ENCODE results near the gene TP73.

Gene TP73

DNA sequence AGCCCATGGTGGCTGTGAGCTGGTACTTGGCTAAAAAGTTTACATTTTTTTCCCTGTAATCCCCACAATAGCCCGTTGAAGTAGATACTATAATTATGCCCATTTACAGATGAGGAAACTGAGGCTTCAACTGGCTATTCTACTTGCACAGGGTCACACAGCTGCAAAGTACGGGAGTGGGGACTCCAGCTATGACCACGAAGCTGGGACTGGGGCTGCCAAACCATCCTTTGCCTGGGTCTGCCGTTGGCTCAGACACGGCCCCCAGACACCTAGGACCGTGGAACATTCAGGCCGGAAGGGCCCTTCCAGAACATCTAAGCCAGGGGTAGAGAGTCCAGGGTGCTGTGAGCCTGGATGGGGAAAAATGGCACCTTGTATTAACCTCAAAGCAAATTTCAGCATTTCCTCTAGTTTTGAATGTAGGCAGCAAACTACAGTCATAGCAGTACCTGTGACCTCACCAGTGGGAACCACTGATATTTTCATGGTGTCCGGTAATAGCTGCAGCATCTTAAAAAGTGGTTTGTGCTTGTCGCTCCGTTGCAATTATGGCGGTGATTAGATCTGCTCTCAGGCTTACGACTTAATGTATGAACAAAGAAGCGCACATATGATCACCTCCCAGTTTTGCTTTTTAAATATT, 4.3 kb downstream of the TP73 start:
- DNase-seq, result no peak

DNA sequence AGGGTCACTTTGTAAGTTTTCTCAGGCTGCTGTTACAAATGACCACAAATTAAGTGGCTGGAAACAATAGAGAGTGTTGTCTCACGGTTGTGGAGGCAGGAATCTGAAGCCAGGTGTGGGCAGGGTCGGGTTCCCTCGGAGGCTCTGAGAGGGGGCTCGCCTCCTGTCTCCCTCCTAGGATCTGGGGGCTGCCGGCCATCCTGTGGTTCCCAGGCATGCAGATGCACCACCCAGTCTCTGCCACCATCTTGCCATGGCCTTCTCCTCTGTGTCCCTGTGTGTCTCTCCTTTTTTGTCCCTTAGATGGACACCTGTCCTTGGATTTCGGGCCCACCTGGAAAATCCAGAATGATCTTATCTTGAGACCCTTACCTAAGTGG, 4.8 kb downstream of the TP73 start:
- DNase-seq, result no peak

- DNase-seq, result no peak
These were observed 5.4 kb downstream of the TP73 start for GRCh38 chr1:3657578-3658230.

DNA sequence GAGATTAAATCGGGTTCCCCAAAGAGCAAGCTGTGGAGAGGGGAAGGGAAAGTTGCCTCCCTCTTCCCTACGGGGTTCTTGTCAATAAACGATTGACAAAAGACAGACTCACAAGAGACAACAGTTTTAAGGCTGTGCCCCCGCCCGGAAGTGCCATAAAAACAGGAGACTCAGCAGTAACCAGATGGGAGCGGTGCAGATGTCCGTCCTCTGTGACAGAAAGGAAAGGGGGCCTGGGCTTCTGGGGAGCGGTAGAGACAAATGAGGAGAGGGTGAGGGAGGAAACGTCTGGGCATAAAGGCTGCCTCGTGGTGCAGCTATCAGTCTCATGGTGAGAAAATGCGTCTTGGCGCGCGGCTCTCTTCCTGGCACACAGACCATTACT, 5.9 kb downstream of the TP73 start:
- no peak for DNase-seq

GRCh38 chr1:3659093-3659492, 6.8 kb downstream of the TP73 start:
- no peak for DNase-seq

DNA sequence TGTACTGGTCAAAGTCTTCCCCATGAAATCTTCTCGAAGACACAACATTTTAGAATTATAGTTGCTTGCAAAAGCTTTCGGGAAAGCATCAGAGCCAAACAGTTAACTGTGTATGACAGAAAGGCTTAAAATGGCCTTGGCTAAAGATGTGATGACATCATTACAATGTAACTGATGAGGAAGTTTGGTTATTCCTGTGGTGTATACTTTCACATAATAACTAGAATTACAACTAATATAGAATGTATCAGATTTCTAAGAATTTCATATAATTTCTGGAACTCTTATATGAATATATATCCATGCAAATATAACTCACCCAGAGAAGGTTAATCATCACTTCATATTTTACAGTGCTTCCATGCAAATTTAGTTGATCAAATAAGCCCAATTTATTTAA, 8.4 kb downstream of the TP73 start:
- no peak for DNase-seq

GRCh38 chr1:3661631-3662030, 9.3 kb downstream of the TP73 start:
- DNase-seq, result no peak

GRCh38 chr1:3662080-3662671, 9.9 kb downstream of the TP73 start:
- no peak for DNase-seq

DNA sequence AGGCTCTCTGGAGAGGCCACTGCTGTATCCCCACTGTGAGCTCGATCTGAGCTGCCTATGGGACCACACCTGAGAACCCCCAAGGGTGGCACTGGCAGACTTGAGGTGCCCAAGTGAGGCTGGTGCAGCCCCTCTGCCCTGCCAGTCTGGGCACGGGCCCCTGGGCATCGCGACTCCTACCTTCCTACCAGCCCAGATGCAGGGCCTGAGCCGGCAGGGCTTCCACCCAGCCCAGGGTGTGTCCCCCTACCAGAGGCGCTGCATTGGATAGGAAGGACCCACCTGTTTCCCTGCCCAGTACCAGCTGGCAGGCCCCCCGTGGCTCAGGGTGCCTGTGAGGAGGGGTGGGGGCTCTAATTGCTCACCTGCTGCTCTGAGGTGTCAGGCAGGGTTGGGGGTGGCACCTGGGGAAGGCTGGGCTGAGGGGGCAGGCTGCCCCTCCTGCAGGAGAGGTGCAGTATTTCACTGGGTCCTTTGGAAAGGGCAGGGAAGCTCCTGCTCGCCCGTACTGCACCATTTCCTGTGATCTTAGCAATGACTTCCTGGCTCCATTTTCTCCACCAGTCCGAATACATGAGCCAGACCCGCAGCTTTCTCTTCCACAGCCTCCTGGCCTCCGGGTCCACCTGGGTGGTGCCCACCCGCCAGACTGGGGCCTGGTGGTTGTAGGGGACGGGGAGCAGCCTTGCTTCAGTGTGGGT, 11.8 kb downstream of the TP73 start:
- no peak for DNase-seq

GRCh38 chr1:3664700-3665375, 12.5 kb downstream of the TP73 start:
- no peak for DNase-seq

DNA sequence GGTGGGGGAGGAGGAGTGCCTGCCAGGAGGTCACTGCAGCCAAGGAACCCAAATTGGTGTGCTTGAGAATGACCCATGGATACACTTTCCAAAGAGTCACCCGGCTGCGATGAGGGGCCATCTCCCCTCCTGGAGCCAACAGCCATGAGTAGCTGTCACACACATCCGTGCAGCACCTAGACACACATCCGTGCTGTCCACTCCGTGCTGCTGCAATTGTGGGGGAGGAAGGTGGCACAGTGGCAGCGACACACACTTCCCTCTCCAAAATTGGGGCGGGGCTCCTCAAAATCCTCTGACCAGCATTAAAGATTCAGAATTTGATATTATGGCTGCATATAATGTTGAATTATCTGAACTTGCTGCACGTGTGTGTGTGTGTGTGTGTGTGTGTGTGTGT, 15.8 kb downstream of the TP73 start:
- DNase-seq, result no peak

DNA sequence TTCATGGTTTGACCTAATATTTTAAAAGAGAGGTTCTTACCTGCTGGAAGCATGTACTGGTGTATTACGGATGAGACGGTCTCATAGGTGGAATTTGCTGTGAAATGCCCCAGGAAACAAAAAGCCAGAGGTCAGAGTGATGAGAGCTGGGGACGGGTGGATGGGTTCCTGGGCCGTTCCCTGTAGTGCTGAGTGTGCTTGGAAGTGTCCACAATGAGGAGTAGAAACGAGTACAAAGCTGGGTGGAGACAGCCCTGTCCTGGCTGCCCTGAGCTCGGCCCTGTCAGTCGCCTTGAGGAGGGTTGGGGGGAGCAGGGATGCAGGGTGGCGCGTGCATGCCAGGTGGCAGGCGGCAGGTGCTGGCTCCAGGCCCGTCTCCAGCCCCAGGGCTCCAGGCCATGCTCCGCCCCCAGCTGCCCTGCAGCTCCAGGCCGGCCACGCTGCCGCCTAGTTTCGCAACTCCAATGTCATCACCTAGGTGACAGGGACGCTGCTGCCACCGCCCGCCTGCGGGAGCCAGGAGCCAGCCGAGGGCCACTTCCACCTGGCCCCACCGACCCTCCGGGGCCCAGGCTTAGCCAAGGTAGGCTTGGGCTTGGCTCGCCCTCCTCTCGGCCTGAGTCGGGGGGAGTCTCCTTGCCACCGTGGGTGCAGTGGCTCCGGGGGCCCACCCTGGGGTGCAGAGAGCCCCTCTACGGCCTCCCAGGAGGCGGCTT, 16.4 kb downstream of the TP73 start:
- no peak for DNase-seq

- no peak for DNase-seq
These were observed 17.1 kb downstream of the TP73 start for GRCh38 chr1:3669421-3669821.

- no peak for DNase-seq
These were observed 17.7 kb downstream of the TP73 start for GRCh38 chr1:3669971-3670431.

DNA sequence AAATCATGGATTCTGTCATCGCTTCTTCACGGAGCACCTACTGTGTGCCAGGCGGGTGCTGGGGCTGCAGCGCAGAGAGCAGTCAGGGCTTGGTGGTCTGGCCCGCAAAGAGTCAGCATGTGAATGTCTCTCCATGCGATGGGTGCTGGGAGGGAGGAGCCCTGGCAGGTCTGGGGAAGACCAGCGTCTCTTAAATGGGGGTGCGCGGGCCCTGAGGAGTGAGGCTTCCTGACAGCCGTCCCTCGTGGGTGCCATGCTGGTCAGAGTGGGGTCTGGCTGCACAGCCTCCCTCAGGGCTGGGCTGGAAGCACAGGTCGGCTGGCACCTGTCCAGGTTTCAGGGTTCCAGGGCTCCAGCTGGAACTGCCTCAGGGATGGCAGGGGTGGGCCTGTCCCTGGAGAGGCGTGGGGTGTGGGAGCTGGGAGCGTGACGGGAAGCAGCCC, 18.5 kb downstream of the TP73 start:
- no peak for DNase-seq

DNA sequence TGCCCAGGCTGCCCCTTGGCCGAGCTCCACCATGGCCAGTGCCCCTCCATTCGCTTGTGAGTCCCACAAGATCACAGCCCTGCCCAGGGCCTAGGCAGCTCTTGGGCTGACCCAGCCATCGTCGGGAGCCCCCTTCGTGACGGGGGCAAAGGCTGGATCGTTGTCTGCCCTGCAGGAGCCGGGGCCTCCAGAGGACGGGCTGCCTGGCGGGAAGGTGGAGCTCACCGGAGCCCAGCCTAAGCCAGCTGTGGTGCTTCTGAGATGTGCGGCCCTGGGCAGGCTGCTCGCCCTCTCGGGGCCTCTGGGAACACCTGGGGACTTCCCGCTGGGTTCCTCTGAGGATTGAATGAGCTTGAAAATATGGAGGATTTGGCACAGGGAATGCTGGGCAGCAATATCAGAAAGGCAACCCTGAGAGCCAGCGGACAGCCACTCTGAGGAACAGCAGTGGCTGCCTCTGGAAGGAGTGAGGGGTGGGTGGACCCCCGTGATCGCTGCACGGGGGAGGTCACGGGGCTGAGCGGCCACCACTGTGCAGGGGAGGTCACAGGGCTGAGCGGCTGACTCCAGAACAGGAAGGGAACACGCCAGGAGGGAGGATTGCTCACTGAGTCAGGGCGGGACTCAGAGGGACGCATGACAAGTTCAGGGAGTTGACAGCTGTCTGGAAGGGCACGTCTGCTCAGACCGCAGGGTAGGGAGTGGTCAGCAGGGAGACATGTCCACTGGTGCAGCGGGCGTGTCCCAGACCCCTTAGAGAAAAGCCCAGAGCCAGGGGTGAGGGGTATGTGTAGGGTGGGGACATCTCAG, 19.3 kb downstream of the TP73 start:
- no peak for DNase-seq

- no peak for DNase-seq
These were observed 20.1 kb downstream of the TP73 start for GRCh38 chr1:3672231-3672970.

GRCh38 chr1:3672971-3673361, 20.6 kb downstream of the TP73 start:
- DNase-seq, result no peak

DNA sequence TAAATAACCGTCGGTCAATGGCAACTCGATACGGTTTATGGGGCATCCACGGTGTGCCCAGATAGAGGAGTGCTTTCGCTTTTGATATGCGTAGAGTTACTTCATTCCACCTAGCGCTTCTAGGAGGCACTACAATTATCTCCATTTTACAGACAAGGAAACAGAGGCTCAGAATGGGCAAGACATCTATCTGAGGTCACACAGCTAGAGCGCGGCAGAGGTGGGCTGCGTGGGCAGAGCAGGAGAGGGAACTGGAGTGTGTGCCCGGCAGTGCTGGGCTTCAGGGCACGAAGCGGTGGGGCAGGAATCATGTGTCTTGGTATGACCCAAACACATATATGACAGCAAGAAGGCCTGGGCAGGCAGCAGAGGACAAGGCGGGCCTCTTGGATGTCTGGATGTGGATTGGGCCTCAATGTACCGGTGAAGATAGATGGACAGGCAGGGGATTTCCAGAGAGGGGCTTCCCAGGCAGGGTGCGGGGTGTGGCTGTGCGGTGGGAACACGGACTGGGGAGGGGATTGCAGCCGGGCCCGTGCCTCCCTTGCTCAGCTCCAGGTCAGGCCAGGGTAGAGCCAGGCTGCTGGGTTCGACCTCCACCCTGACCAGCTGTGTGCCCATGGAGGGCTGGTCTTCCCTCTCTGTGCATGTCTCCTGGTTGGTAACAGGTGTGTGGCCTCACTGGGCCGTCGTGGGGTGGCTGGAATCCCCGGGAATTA, 21.2 kb downstream of the TP73 start:
- DNase-seq, result no peak

Measured in activated CD4-positive, alpha-beta T cell treated with anti-CD3 and anti-CD28 coated beads for 4 hours (primary cell).